ENCODE measurements around the gene CDK13. TPM values are rescaled to one million over a fixed set of nuclear protein-coding genes. Genes with fewer than 3 reads are reported as not detected.
A peak's percentile ranks its signal among the peaks of the same experiment; 100 is the strongest.

CDK13 gene
- total RNA-seq, 1 donor from 2014 or later: 50.2 TPM

DNA sequence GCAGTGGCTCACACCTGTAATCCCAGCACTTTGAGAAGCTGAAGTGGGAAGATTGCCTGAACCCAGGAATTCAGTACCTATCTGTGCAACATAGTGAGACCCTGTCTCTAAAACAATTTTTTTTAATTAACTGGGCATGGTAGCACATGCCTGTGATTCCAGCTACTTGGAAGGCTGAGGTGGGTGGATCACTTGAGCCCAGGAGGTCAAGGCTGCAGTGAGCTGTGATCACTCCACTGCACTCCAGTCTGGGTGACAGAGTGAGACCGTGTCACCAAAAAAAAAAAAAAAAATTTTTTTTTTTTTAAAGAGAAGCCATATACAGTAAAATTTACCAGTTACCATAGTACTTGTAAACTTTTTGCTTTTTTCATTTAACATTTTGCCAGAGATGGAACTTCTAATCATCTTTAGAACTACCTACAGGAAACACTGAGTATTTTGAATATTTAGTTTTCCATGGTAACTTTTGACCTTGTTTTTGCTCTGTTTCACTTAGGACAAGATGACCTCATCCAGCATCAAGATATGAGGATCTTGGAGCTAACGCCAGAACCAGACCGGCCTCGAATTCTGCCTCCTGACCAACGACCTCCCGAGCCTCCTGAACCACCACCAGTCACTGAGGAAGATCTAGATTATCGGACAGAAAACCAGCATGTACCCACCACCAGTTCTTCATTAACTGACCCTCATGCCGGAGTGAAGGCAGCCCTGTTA is 143.7 kb downstream of the CDK13 start:
- no peak for DNase-seq (ENCODE audit: low read depth, low spot score)
- Mint-ChIP-seq H3K9me3 (no peaks in the 10 kb centered on the region), H3K27ac (ENCODE audit: unreplicated experiment) (no peak overlapping the region), H3K4me3 (no peak overlapping the region), H3K36me3 (ENCODE audit: low read depth) (peaks cover 12% of the 10 kb centered on the region), H3K4me1 (peaks cover 7% of the 10 kb centered on the region), H3K27me3 (ENCODE audit: low read depth) (no peaks in the 10 kb centered on the region)
- TF ChIP-seq, protein P1, sequence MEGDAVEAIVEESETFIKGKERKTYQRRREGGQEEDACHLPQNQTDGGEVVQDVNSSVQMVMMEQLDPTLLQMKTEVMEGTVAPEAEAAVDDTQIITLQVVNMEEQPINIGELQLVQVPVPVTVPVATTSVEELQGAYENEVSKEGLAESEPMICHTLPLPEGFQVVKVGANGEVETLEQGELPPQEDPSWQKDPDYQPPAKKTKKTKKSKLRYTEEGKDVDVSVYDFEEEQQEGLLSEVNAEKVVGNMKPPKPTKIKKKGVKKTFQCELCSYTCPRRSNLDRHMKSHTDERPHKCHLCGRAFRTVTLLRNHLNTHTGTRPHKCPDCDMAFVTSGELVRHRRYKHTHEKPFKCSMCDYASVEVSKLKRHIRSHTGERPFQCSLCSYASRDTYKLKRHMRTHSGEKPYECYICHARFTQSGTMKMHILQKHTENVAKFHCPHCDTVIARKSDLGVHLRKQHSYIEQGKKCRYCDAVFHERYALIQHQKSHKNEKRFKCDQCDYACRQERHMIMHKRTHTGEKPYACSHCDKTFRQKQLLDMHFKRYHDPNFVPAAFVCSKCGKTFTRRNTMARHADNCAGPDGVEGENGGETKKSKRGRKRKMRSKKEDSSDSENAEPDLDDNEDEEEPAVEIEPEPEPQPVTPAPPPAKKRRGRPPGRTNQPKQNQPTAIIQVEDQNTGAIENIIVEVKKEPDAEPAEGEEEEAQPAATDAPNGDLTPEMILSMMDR (conservative IDR thresholded peaks at IDR 0.05): no peak

DNA sequence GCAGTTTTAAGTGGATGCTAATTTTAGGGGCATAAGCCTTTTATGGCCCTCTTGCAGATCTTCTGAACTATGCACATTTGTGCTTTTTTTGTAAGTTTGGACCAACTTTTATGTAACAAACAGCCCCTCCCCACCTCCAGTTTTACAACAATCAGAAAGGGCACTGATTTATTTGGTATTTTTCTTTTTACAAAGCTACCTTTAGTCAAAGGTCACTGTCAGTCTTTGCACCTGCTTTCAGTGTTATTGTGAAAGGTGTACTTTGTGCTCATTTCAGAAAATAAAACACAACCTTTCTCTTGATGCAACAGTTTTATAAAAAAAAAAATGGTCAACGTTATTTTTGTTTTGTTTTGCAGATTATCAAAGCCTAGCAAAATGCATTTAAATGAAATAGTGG is 145.2 kb downstream of the CDK13 start:
- no peak for DNase-seq (ENCODE audit: low read depth, low spot score)
- Mint-ChIP-seq H3K4me3 (no peak overlapping the region), H3K9me3 (no peaks in the 10 kb centered on the region), H3K4me1 (peaks cover 7% of the 10 kb centered on the region), H3K27me3 (ENCODE audit: low read depth) (no peaks in the 10 kb centered on the region), H3K36me3 (ENCODE audit: low read depth) (peaks cover 7% of the 10 kb centered on the region), H3K27ac (ENCODE audit: unreplicated experiment) (no peak overlapping the region)
- TF ChIP-seq, protein P1 (conservative IDR thresholded peaks at IDR 0.05): no peak

DNA sequence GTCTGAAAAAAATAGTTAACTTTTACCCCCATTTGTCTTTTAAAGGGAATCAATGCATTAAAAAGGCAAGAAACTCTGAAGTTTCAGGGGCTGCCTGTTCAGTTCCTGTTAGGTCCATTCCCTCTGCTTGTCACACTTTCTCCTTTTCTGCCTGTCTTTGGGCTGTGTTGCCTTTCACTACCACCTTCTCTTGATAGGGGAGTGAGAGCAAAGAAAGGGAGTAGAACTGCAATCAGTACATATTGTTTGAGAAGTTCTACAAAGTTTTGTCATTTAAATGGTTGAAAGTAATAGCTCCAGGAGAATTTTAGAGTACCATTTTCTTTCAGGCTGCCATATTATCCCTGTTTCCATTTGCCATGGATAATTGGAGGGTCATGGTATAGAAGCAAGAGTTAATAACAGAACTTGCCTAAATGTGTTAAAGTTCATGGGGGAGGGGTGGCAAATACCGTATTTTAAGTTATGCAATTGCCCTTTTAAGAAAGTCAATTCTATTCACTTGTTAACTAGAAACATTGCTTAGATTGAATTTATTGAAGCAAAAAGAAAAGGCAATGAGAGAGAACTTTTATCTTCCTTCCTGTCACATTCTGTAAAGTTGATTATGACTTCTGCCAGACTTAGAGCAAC is 145.8 kb downstream of the CDK13 start:
- TF ChIP-seq, protein P1 (conservative IDR thresholded peaks at IDR 0.05): no peak
- Mint-ChIP-seq H3K9me3 (no peaks in the 10 kb centered on the region), H3K27me3 (ENCODE audit: low read depth) (no peaks in the 10 kb centered on the region), H3K4me3 (no peak overlapping the region), H3K36me3 (ENCODE audit: low read depth) (peaks cover 7% of the 10 kb centered on the region), H3K27ac (ENCODE audit: unreplicated experiment) (no peak overlapping the region), H3K4me1 (peaks cover 7% of the 10 kb centered on the region)
- DNase-seq (ENCODE audit: low read depth, low spot score): no peak

DNA sequence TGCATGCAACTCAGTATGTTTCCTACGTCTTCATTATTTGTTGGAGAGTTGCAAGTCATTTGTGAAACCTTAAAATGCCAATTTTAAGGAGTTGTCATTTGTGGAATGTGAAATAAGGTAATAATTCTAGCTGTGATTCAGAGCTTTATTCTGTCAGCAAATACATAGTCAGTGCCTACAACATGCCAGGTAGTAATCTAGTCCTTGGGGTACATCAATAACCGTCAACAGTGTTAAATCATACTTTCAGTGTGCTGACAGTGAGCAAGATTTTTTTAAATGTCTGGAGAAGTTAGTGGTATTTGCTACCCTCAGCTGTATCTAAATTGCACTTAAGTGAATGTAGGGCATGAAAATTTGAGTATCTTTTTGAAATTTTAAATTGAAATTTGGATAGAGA is 147.7 kb downstream of the CDK13 start:
- Mint-ChIP-seq H3K4me1 (peaks cover 7% of the 10 kb centered on the region), H3K27ac (ENCODE audit: unreplicated experiment) (peak overlapping the region; percentile 57), H3K36me3 (ENCODE audit: low read depth) (peaks cover 7% of the 10 kb centered on the region), H3K9me3 (no peaks in the 10 kb centered on the region), H3K27me3 (ENCODE audit: low read depth) (no peaks in the 10 kb centered on the region), H3K4me3 (no peak overlapping the region)
- DNase-seq (ENCODE audit: low read depth, low spot score): no peak
- TF ChIP-seq, protein P1 (conservative IDR thresholded peaks at IDR 0.05): no peak

DNA sequence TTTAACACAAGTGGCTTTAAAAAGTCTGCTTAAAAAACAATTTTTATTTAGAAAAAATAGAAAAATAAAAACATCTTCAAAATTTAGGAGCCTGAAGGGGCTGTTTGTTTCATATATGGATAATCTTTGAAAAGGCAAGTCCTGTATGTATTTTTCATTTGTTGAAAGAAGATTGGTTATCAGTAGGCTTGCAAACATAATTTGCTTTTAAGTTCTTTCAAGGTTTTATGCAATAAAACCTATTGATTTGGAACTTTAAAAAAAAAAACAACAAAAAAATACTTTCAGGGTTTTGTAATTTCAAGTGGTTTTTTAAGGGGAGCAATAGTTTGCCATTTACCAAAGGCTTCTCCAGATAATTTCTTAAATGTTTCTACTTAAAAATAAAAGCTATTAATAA is 148.8 kb downstream of the CDK13 start:
- H3K9me3 Mint-ChIP-seq: no peaks in the 10 kb centered on the region
- DNase-seq (ENCODE audit: low read depth, low spot score): no peak
- TF ChIP-seq, protein P1 (conservative IDR thresholded peaks at IDR 0.05): no peak
- H3K27ac Mint-ChIP-seq (ENCODE audit: unreplicated experiment): no peak overlapping the region
- H3K4me3 Mint-ChIP-seq: no peak overlapping the region
- H3K36me3 Mint-ChIP-seq (ENCODE audit: low read depth): peaks cover 7% of the 10 kb centered on the region
- no peaks in the 10 kb centered on the region for H3K27me3 Mint-ChIP-seq (ENCODE audit: low read depth)
- peaks cover 7% of the 10 kb centered on the region for H3K4me1 Mint-ChIP-seq
